CD4-positive, alpha-beta T cell (primary cell): ENCODE data around the gene THAP7. TPM values are rescaled to one million over a fixed set of nuclear protein-coding genes. Genes with fewer than 3 reads are reported as not detected.

Experiments
- ATAC-seq: fragments of 200-7000 bp; cut with Tn5 transposase; one replicate; pipeline ENCODE4 v1.10.0; 2022; ENCODE audit warnings: mild to moderate bottlenecking; ENCODE audit not compliant: poor library complexity
- CTCF ChIA-PET: fragments of 350-600 bp; sonication (Branson Sonifier 250); formaldehyde crosslinking; loops from one replicate; lab custom pipeline; 2021; ENCODE audit warnings: antibody characterized with exemption, inconsistent platforms; lab: Charles Lee
- POLR2A ChIA-PET: fragments of 350-600 bp; sonication (Branson Sonifier 250); formaldehyde crosslinking; loops from one replicate; lab custom pipeline; 2021; ENCODE audit warnings: antibody characterized with exemption, inconsistent platforms; lab: Charles Lee
- DNase-seq, 14 experiments: peaks; one replicate each; pipeline ENCODE4 v3.0.0-alpha.2; 2013 to 2020; ENCODE audit warnings: mixed read lengths in 2 of 14
- H3K27ac ChIP-seq, 2 donors: one replicate each; pipeline versions ENCODE4 v1.5.1 to v1.7.0; 2013; ENCODE audit warnings: low read length in 2 of 2, low read depth in 1 of 2, mild to moderate bottlenecking in 1 of 2
- H3K27me3 ChIP-seq, 2 experiments: 1 replicate in 1 of 2; 2 replicates in 1 of 2; pipeline versions ENCODE4 v1.6.1 to v1.7.0; 2013; ENCODE audit warnings: low read length in 2 of 2, control low read depth in 1 of 2, mild to moderate bottlenecking in 1 of 2, moderate library complexity in 1 of 2; ENCODE audit not compliant: insufficient read depth in 2 of 2, control insufficient read depth in 1 of 2
- H3K36me3 ChIP-seq: one replicate; pipeline ENCODE4 v1.6.1; 2013; ENCODE audit warnings: low read length, control low read depth; ENCODE audit not compliant: insufficient read depth
- H3K4me1 ChIP-seq: one replicate; pipeline ENCODE4 v1.6.1; 2013; ENCODE audit warnings: low read length, control low read depth; ENCODE audit not compliant: insufficient read depth
- H3K4me3 ChIP-seq: one replicate; pipeline ENCODE4 v1.5.1; 2013; ENCODE audit warnings: mild to moderate bottlenecking, low read length, moderate library complexity
- H3K9me3 ChIP-seq, 2 experiments: 1 replicate in 1 of 2; 2 replicates in 1 of 2; pipeline versions ENCODE4 v1.6.1 to v1.7.0; 2013; ENCODE audit warnings: low read length in 2 of 2, mild to moderate bottlenecking in 2 of 2, control low read depth in 1 of 2, moderate library complexity in 1 of 2; ENCODE audit not compliant: control insufficient read depth in 1 of 2, insufficient read depth in 1 of 2
- H3K27ac Mint-ChIP-seq: one replicate; pipeline ENCODE4 v1.8.0; 2020; ENCODE audit warnings: mixed read lengths
- H3K27me3 Mint-ChIP-seq: one replicate; pipeline ENCODE4 v1.8.0; 2021; ENCODE audit warnings: mixed read lengths
- H3K36me3 Mint-ChIP-seq: one replicate; pipeline ENCODE4 v1.8.0; 2021; ENCODE audit warnings: low read depth, mixed read lengths
- H3K4me1 Mint-ChIP-seq: one replicate; pipeline ENCODE4 v1.8.0; 2021; ENCODE audit warnings: low read depth, mixed read lengths
- H3K4me3 Mint-ChIP-seq: one replicate; pipeline ENCODE4 v1.8.0; 2020; ENCODE audit warnings: mild to moderate bottlenecking, mixed read lengths
- H3K9me3 Mint-ChIP-seq: one replicate; pipeline ENCODE4 v1.8.0; 2020; ENCODE audit warnings: mixed read lengths
- intact Hi-C, 2 experiments: fragments of 100-400 bp; cut with DNase I in 1 of 2; cut with micrococcal nuclease in 1 of 2; formaldehyde crosslinking; loops; one replicate each; pipeline versions ENCODE4 v1.15.1 to v1.9.0; 2023 to 2025; cut with DNase I, micrococcal nuclease
- total RNA-seq, 174 experiments: library from RNA in 2 of 174; stranded (reverse) in 2 of 174; gene quantifications; one replicate each; pipeline ENCODE4 v1.2.3 and lab custom pipeline; 2021 to 2026
- TF ChIP-seq, protein P1 (sequence below): fragments of 200-600 bp; IDR thresholded peaks from one replicate; pipeline ENCODE4 v1.8.0; 2022; ENCODE audit warnings: antibody characterized with exemption, mild to moderate bottlenecking

THAP7 gene
- total RNA-seq, 2 experiments from 2014 or later = 82.7 to 84.0 TPM

DNA sequence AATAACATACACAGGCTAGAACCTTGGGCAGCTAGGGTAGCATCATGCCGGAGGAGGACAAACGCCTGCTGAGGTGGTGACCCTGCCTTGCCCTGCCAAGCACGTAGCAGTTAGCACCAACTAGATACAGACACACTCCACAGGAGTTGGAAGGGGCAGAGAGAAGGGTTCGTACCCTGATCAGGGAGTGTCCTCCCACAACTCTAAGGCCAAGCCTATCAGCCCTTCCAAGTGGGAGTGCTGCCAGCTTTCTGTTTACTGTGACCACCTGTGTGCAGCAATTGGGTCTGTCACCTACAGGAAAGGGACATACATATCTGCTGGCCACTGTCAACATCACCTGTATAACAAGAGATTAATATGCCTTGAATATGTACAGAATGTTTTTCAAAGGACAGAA is 1.9 kb upstream of the THAP7 start:
- H3K9me3 ChIP-seq = no peaks in the 10 kb centered on the region
- H3K27me3 ChIP-seq = no peaks in the 10 kb centered on the region
- peak overlapping the region in 1 of 2 donors; percentile 1 for H3K27ac ChIP-seq
- TF ChIP-seq, protein P1, sequence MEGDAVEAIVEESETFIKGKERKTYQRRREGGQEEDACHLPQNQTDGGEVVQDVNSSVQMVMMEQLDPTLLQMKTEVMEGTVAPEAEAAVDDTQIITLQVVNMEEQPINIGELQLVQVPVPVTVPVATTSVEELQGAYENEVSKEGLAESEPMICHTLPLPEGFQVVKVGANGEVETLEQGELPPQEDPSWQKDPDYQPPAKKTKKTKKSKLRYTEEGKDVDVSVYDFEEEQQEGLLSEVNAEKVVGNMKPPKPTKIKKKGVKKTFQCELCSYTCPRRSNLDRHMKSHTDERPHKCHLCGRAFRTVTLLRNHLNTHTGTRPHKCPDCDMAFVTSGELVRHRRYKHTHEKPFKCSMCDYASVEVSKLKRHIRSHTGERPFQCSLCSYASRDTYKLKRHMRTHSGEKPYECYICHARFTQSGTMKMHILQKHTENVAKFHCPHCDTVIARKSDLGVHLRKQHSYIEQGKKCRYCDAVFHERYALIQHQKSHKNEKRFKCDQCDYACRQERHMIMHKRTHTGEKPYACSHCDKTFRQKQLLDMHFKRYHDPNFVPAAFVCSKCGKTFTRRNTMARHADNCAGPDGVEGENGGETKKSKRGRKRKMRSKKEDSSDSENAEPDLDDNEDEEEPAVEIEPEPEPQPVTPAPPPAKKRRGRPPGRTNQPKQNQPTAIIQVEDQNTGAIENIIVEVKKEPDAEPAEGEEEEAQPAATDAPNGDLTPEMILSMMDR = no peak
- Mint-ChIP-seq H3K9me3 (no peaks in the 10 kb centered on the region), H3K27me3 (no peaks in the 10 kb centered on the region), H3K4me3 (peak overlapping the region; percentile 93), H3K27ac (peak overlapping the region; percentile 97), H3K36me3 (peaks cover 17% of the 10 kb centered on the region), H3K4me1 (peaks cover 39% of the 10 kb centered on the region)
- no peak overlapping the region for H3K4me3 ChIP-seq
- intact Hi-C loops = loop anchor here in 1 of 2 experiments (5.0 kb wide), 4 partner anchors 146 to 886 kb away; partner anchors contain the start of genes PI4KA, RANBP1, SDF2L1 and SNAP29
- POLR2A ChIA-PET = interaction anchor here (1.1 kb wide), 1 partner anchor 979 kb away, joined by 3 read pairs; the partner anchor contains the start of gene TOP3B
- ATAC-seq = no peak
- peaks cover 17% of the 10 kb centered on the region for H3K36me3 ChIP-seq
- CTCF ChIA-PET = interaction anchor here (1.6 to 2.3 kb wide), 2 partner anchors 17 to 22 kb away, joined by 3 to 7 read pairs; partner anchors contain the start of gene LZTR1
- H3K4me1 ChIP-seq = peaks cover 46% of the 10 kb centered on the region
- DNase-seq = peak in 1 of 14 experiments; percentile 15

DNA sequence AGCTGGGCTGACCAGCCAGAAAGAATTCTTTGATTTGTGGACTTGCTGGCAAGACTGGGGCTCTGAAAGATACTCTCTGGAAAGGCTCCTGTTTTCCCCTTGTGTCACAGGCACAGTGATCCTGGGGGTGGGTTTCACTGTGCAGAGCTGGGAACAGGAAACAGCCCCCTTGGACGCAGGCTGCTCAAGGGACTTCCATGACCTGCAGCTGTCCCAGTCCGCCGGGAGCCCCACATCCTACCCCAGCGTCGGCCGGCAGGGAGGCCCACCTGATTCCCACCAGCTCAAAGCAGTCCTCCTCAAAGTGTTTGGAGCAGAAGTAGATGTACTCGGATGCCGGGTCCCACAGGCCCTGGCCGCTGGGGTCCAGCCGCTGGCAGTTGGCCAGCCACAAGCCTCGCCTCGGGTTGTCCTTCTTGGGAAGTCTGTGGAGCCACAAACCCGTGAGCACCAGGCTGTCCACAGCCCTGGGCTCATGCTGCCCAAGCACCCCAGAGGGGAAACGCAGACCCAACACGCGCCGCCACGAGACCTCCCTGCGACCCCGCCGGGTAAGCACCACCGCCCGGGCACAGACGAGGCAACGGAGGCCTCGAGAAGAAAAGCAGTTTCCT is 824 bp downstream of the THAP7 start:
- Histone ChIP-seq H3K36me3 (peaks cover 37% of the 10 kb centered on the region), H3K4me3 (peak overlapping the region; percentile 82), H3K9me3 (no peaks in the 10 kb centered on the region), H3K27ac (peak overlapping the region; percentile 96 to 100), H3K27me3 (no peaks in the 10 kb centered on the region), H3K4me1 (peaks cover 54% of the 10 kb centered on the region)
- ChIA-PET POLR2A (interaction anchor here (1.6 to 3.6 kb wide), 5 partner anchors 11 to 628 kb away, joined by 4 to 25 read pairs (median 15); partner anchors contain the start of genes CRKL, LZTR1 and YDJC), CTCF (interaction anchor here (1.5 kb wide), 1 partner anchor 20 kb away, joined by 3 read pairs; no protein-coding TSS in a partner anchor)
- H3K9me3 Mint-ChIP-seq = no peaks in the 10 kb centered on the region
- intact Hi-C loops = loop anchor here in 1 of 2 experiments (1.0 to 5.0 kb wide), 5 partner anchors 84 to 884 kb away; partner anchors contain the start of genes CRKL, PI4KA, RANBP1 and SDF2L1
- H3K4me1 Mint-ChIP-seq = peaks cover 46% of the 10 kb centered on the region
- peak overlapping the region; percentile 93 for H3K4me3 Mint-ChIP-seq
- peak in 1 of 14 experiments; percentile 4 for DNase-seq
- H3K36me3 Mint-ChIP-seq = peaks cover 31% of the 10 kb centered on the region
- peak overlapping the region; percentile 97 for H3K27ac Mint-ChIP-seq
- TF ChIP-seq, protein P1 = no peak
- no peak for ATAC-seq
- no peaks in the 10 kb centered on the region for H3K27me3 Mint-ChIP-seq

DNA sequence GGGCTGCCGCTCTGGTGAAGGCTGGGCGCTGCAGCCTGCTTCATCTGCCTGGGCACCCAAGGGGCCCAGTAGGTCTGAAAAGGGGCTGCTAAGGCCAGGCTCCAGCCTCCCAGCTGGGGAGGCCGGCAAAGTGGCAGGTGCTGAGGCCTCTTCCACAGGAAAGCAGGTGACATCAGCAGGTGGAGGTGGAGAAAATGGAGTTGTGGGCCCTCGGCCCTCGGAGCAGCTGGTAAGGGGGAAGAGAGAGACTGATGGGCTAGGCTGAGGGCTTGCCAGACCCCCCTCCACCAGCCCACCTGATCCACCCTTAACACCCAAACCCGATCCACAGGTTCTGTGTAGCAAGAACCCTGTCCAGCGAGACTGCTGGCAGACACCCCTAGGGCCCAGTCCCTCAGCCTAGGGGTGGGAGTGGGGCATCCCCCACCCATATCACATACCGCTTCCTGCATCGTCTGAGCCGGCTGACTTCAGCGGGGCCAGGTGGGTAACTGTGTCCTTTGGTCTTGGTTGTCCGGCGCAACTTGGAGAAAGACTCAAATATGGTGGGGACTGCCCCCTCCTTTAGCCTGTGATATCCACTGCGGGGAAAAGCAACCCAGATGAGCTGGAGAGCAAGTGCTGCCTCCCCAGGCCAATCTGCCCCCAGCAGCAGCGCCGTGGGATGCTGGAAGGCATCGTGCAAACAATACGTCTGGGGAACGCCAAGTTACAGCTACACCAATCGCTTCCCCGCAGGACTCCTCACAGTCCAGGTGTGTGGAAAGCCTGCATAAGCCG is 1.5 kb downstream of the THAP7 start:
- Histone ChIP-seq H3K36me3 (peaks cover 43% of the 10 kb centered on the region), H3K27me3 (no peaks in the 10 kb centered on the region), H3K9me3 (no peaks in the 10 kb centered on the region), H3K27ac (peak overlapping the region; percentile 96 to 100), H3K4me1 (peaks cover 54% of the 10 kb centered on the region), H3K4me3 (peak overlapping the region; percentile 82)
- intact Hi-C loops = loop anchor here in 1 of 2 experiments (5.0 kb wide), 4 partner anchors 143 to 883 kb away; partner anchors contain the start of genes PI4KA, RANBP1, SDF2L1 and SNAP29
- ATAC-seq (no peak), DNase-seq (peak in 1 of 14 experiments; percentile 40)
- ChIA-PET CTCF (interaction anchor here (1.5 kb wide), 1 partner anchor 21 kb away, joined by 3 read pairs; no protein-coding TSS in a partner anchor), POLR2A (interaction anchor here (2.1 to 3.6 kb wide), 4 partner anchors 12 to 629 kb away, joined by 11 to 25 read pairs (median 18); partner anchors contain the start of genes CRKL, LZTR1 and YDJC)
- TF ChIP-seq, protein P1 = no peak
- Mint-ChIP-seq H3K27ac (peak overlapping the region; percentile 97), H3K4me3 (peak overlapping the region; percentile 74), H3K36me3 (peaks cover 37% of the 10 kb centered on the region), H3K27me3 (no peaks in the 10 kb centered on the region), H3K4me1 (peaks cover 46% of the 10 kb centered on the region), H3K9me3 (no peaks in the 10 kb centered on the region)
